Activated T-helper 17 cell treated with anti-CD3 and anti-CD28 coated beads, Interleukin-2, amount 50 U/mL, for 72 hours (primary cell): ENCODE data around the gene MED14. TPM values are rescaled to one million over a fixed set of nuclear protein-coding genes. Genes with fewer than 3 reads are reported as not detected.

Source experiments
- ATAC-seq: fragments of 150-1000 bp; cut with Tn5 transposase; replicated peaks from 2 replicates; pipeline ENCODE4 v1.10.0; 2021; ENCODE audit warnings: mild to moderate bottlenecking, moderate library complexity
- H3K27ac Mint-ChIP-seq: one replicate; pipeline ENCODE4 v1.8.0; 2022; ENCODE audit warnings: mixed read lengths
- H3K27me3 Mint-ChIP-seq: one replicate; pipeline ENCODE4 v1.8.0; 2022; ENCODE audit warnings: mixed read lengths
- H3K36me3 Mint-ChIP-seq: one replicate; pipeline ENCODE4 v1.8.0; 2022; ENCODE audit warnings: low read depth, mild to moderate bottlenecking, mixed read lengths
- H3K4me1 Mint-ChIP-seq: one replicate; pipeline ENCODE4 v1.8.0; 2022; ENCODE audit warnings: mixed read lengths
- H3K4me3 Mint-ChIP-seq: one replicate; pipeline ENCODE4 v1.8.0; 2022; ENCODE audit warnings: mild to moderate bottlenecking, mixed read lengths
- H3K9me3 Mint-ChIP-seq: one replicate; pipeline ENCODE4 v1.8.0; 2022; ENCODE audit warnings: mixed read lengths
- total RNA-seq, 2 donors: library from RNA; stranded (reverse); gene quantifications; one replicate each; pipeline ENCODE4 v1.2.3, GENCODE V29; 2022

The MED14 gene
- total RNA-seq, 2 donors from 2014 or later = 39.4 to 41.8 TPM

DNA sequence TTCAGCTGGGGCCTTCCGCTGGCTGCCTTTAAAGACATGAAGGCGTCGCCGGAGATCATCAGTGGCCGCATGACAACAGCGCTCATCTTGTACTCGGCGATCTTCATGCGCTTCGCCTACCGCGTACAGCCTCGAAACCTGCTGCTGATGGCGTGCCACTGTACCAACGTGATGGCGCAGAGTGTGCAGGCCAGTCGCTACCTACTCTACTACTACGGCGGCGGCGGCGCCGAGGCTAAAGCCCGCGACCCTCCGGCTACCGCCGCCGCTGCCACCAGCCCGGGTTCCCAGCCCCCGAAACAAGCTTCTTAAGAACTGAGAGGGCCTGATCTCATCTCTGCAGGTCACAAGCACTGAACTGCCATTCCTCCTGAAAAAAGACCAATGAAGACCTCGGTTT is 111.7 kb downstream of the MED14 start:
- no peak overlapping the region for H3K4me3 Mint-ChIP-seq

DNA sequence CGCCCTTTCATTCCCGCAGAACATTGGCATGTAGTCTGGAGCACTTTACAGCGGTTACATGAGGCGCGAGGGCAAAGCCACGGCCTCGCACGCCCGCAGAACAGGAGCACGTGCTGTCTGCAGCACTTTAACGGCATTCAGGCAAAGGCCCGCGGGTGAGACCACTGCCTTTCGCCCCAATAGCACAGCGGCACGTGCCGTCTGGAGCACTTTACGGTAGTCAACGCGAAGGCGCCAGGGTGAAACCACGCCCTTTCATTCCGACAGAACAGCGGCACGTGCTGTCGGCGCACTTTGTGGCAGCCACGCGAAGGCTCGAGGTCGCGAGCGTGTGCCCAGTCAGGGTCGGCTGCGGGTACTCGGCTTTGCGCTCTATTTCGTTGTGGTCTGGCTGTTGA is 112.2 kb downstream of the MED14 start, which contains the start of gene MPC1L:
Gene MPC1L (plus strand): TSS at position 290 of the 398 bp plus-strand sequence. CDS start 138 bp downstream, outside the sequence.
- H3K27me3 Mint-ChIP-seq = no peaks in the 10 kb centered on the region
- H3K4me3 Mint-ChIP-seq = no peak within 1 kb of the TSS
- no peaks in the 10 kb centered on the region for H3K4me1 Mint-ChIP-seq
- no peaks in the 10 kb centered on the region for H3K9me3 Mint-ChIP-seq
- no peak within 1 kb of the TSS for H3K27ac Mint-ChIP-seq
- peaks cover 18% of the 10 kb centered on the region for H3K36me3 Mint-ChIP-seq
- no peak for ATAC-seq

More for the DNA sequence above, 111.7 kb downstream of the MED14 start:
- Mint-ChIP-seq H3K4me1 (no peaks in the 10 kb centered on the region), H3K27me3 (no peaks in the 10 kb centered on the region), H3K9me3 (no peaks in the 10 kb centered on the region), H3K27ac (no peak overlapping the region), H3K36me3 (peaks cover 24% of the 10 kb centered on the region)
- ATAC-seq = no peak

DNA sequence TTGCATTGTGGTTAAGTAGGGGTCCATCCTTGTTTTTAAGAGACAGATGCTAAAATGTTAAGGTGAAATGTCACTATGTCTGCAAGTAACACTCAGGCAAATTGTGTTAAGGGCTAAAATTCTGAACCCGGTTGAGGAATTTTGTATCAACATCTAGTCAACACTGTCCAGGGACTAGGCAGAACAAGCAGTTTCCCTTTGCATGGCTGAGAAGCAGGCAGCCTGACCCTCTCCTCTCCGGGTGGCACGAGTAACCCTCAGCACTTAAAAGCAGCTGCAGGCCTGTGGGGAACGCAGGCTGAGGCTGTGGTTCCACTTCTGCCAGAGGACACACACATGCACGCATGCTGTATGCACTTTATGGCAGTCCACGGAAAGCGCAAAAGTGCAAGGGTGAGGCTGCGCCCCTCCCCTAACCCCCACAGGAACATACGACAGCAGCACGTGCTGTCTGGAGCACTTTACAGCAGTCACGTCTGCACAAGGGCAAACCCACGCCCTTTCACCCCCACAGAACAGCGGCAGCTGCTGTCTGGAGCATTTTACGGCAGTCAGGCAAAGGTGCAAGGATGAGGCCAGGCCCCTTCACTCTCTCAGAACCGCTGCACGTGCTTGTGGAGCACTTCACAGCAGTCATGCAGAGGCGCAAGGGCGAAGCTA is 112.7 kb downstream of the MED14 start:
- H3K27ac Mint-ChIP-seq = no peak overlapping the region
- ATAC-seq = no peak
- no peaks in the 10 kb centered on the region for H3K27me3 Mint-ChIP-seq
- H3K9me3 Mint-ChIP-seq = no peaks in the 10 kb centered on the region
- peaks cover 13% of the 10 kb centered on the region for H3K36me3 Mint-ChIP-seq
- no peak overlapping the region for H3K4me3 Mint-ChIP-seq
- no peaks in the 10 kb centered on the region for H3K4me1 Mint-ChIP-seq

DNA sequence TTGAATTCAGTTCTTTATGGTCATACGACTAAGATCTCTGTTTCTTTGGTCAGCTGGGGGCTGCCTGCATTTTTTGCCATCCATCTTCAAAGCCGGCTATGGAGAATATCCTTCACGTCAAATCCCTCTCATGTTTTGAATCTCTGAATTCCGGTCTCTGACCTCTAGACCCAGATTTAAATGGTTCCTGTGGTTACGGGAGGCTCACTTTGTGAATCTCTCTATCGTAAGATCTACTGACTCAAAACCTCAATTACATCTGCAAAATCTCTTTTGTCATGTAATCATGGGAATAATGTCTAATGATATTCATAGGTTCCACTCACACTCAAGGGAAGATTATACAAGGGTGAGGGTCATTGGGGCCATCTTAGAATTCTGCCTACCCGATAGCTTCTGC is 117.8 kb downstream of the MED14 start:
- Mint-ChIP-seq H3K9me3 (no peaks in the 10 kb centered on the region), H3K4me3 (no peak overlapping the region), H3K27ac (no peak overlapping the region), H3K4me1 (no peaks in the 10 kb centered on the region), H3K36me3 (no peaks in the 10 kb centered on the region), H3K27me3 (no peaks in the 10 kb centered on the region)
- no peak for ATAC-seq

DNA sequence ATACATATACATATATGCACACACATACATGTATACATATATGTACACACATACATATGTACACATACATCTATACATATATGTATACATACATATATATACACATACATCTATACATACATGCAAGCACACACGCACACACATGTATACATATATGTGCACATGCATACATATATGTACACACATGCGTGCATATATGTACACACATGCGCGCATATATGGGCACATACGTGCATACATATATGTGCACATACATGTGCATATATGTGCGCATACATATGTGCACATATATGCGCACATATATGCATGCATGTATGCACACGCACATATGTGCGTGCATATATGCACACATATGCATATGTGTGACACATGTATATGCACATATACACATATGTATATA is 119.4 kb downstream of the MED14 start:
- no peaks in the 10 kb centered on the region for H3K9me3 Mint-ChIP-seq
- no peaks in the 10 kb centered on the region for H3K4me1 Mint-ChIP-seq
- H3K27ac Mint-ChIP-seq = no peak overlapping the region
- H3K4me3 Mint-ChIP-seq = no peak overlapping the region
- H3K27me3 Mint-ChIP-seq = no peaks in the 10 kb centered on the region
- no peak for ATAC-seq
- H3K36me3 Mint-ChIP-seq = no peaks in the 10 kb centered on the region

DNA sequence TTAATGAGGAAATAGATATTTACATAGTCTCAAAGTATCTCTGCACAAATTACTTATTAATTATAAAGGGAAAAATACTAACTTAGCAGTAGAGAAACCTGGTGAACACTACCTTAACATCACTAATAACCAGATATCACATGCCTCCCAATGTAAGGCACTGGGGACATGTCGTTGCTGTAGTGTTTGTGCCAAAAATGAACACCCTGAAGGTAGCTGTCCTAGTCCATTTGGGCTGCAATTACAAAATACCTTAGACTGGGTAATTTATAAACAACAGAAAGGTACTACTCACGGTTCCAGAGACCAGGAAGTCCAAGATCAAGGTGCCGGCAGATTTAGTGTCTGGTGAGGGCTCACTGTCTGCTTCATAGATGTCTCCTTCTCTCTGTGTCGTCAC is 122.8 kb downstream of the MED14 start:
- H3K27ac Mint-ChIP-seq = no peak overlapping the region
- ATAC-seq = no peak
- no peaks in the 10 kb centered on the region for H3K36me3 Mint-ChIP-seq
- H3K9me3 Mint-ChIP-seq = no peaks in the 10 kb centered on the region
- no peak overlapping the region for H3K4me3 Mint-ChIP-seq
- no peaks in the 10 kb centered on the region for H3K4me1 Mint-ChIP-seq
- no peaks in the 10 kb centered on the region for H3K27me3 Mint-ChIP-seq

DNA sequence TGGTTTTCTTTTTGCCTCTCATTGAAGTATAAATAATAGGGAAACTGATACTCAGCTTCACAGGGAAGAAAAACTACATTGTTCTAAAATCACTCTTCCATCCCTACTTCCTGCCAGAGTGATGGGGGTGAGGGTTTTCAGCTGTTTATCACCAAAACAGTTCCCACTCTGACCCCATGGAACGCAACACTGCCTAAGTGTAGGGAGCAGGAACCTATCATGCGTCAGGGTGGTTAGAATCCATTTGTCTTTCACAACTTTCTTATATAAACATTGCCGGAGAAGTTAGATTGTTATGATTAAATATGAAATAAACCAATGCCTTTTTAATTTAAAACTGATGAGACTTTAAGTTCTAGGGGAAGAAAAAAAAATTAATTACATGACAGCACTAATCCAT is 128.0 kb downstream of the MED14 start:
- H3K4me1 Mint-ChIP-seq = no peaks in the 10 kb centered on the region
- ATAC-seq = no peak

DNA sequence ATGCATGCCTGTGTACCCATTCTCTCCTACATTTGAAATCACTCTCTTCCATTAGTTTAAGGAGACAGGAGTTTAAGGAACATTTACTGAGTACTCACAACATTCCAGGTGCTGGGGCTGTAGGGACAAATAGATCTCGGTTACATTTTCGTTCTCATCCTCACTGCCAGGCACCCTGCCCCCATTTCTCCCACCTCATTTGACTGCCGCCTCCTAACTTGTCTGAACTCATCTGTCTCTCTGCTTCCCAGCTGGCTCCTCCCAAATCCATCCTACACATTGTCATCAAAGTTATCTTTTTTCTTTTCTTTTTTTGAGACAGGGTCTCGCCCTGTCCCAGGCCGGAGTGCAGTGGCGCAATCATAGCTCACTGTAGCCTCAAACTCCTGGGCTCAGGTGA is 131.9 kb downstream of the MED14 start:
- ATAC-seq = no peak

More for the DNA sequence above, 128.0 kb downstream of the MED14 start:
- Mint-ChIP-seq H3K27ac (no peak overlapping the region), H3K27me3 (no peaks in the 10 kb centered on the region), H3K4me3 (no peak overlapping the region), H3K36me3 (peaks cover 21% of the 10 kb centered on the region), H3K9me3 (no peaks in the 10 kb centered on the region)

More for the DNA sequence above, 131.9 kb downstream of the MED14 start:
- H3K27me3 Mint-ChIP-seq = no peaks in the 10 kb centered on the region
- H3K36me3 Mint-ChIP-seq = peaks cover 54% of the 10 kb centered on the region
- no peaks in the 10 kb centered on the region for H3K9me3 Mint-ChIP-seq
- H3K27ac Mint-ChIP-seq = no peak overlapping the region
- H3K4me3 Mint-ChIP-seq = no peak overlapping the region
- no peaks in the 10 kb centered on the region for H3K4me1 Mint-ChIP-seq

Other genes starting within 250 kb of the MED14 start
- gene ATP6AP2, start 154.6 kb downstream of the MED14 start, total RNA-seq = 10 to 100 TPM; 44.9 to 82.6 TPM
- not detected for gene MPC1L, start 112.1 kb downstream of the MED14 start, total RNA-seq
- gene CXorf38, start 88.0 kb downstream of the MED14 start, total RNA-seq = 10 to 100 TPM; 18.7 to 21.5 TPM